H1 (cell line): ENCODE data around the gene ATXN7L3. TPM values are rescaled to one million over a fixed set of nuclear protein-coding genes. Genes with fewer than 3 reads are reported as not detected.

ENCODE experiments used
- BACH1 ChIP-seq: IDR thresholded peaks from 2 replicates; pipeline ENCODE4 v1.6.1; 2012; ENCODE audit warnings: low read length, improper control_type of control experiment
- CBX5 ChIP-seq: fragments of 300-800, 300-1000 bp; sonication (generic); IDR thresholded peaks from 2 replicates; pipeline ENCODE4 v1.7.1; 2016; ENCODE audit warnings: antibody characterized with exemption, low read length, low read depth
- CHD1 ChIP-seq: IDR thresholded peaks from 2 replicates; pipeline ENCODE4 v1.6.1; 2012; ENCODE audit warnings: low read depth, low read length, improper control_type of control experiment
- GABPA ChIP-seq: IDR thresholded peaks from 2 replicates; pipeline ENCODE4 v1.6.1; 2011; ENCODE audit warnings: mild to moderate bottlenecking, low read length, moderate library complexity, borderline replicate concordance; ENCODE audit not compliant: insufficient read depth
- HDAC2 ChIP-seq, 2 experiments: fragments of 300-600 bp in 1 of 2; sonication (generic) in 1 of 2; IDR thresholded peaks; 2 replicates each; pipeline ENCODE4 v1.6.1; 2011 to 2012; ENCODE audit warnings: low read depth in 2 of 2, low read length in 2 of 2, mild to moderate bottlenecking in 2 of 2, moderate library complexity in 2 of 2, borderline replicate concordance in 1 of 2, inconsistent platforms in 1 of 2
- HDAC6 ChIP-seq: IDR thresholded peaks from one replicate; pipeline ENCODE4 v1.7.1; 2012; ENCODE audit warnings: low read depth, mild to moderate bottlenecking, inconsistent platforms, low read length, moderate library complexity
- KDM4A ChIP-seq: IDR thresholded peaks from one replicate; pipeline ENCODE4 v1.7.1; 2012; ENCODE audit warnings: low read depth, mild to moderate bottlenecking, moderate library complexity, low read length, inconsistent platforms; ENCODE audit not compliant: severe bottlenecking
- MAFK ChIP-seq: IDR thresholded peaks from 2 replicates; pipeline ENCODE4 v1.6.1; 2012; ENCODE audit warnings: low read depth, mild to moderate bottlenecking, improper control_type of control experiment, low read length
- POLR2A ChIP-seq, 2 experiments: IDR thresholded peaks; 1 replicate in 1 of 2; 2 replicates in 1 of 2; pipeline ENCODE4 v1.6.1; 2011; ENCODE audit warnings: low read depth in 2 of 2, low read length in 2 of 2, mild to moderate bottlenecking in 2 of 2; ENCODE audit errors: control extremely low read depth in 1 of 2
- POU5F1 ChIP-seq: IDR thresholded peaks from 2 replicates; pipeline ENCODE4 v1.6.1; 2011; ENCODE audit warnings: low read depth, mild to moderate bottlenecking, low read length, moderate library complexity
- SIRT6 ChIP-seq: IDR thresholded peaks from one replicate; pipeline ENCODE4 v1.7.1; 2012; ENCODE audit warnings: low read length, inconsistent platforms
- SUZ12 ChIP-seq: fragments of 200-600 bp; sonication (generic); IDR thresholded peaks from 2 replicates; pipeline ENCODE4 v1.6.1; 2012; ENCODE audit warnings: mild to moderate bottlenecking, inconsistent platforms, low read length, moderate library complexity, mixed read lengths
- TAF1 ChIP-seq: IDR thresholded peaks from 2 replicates; pipeline ENCODE4 v1.6.1; 2011; ENCODE audit warnings: mild to moderate bottlenecking, low read depth, low read length
- YY1 ChIP-seq: IDR thresholded peaks from 2 replicates; pipeline ENCODE4 v1.6.1; 2011; ENCODE audit warnings: low read depth, mild to moderate bottlenecking, low read length
- polyA plus RNA-seq, 7 experiments: library from polyadenylated mRNA; depleted of rRNA in 3 of 7; stranded (reverse) in 5 of 7; unstranded in 2 of 7; fragments of >200 nt in 5 of 7; fragments of 200-250 nt in 2 of 7; gene quantifications; 1 replicate in 5 of 7; 2 replicates in 1 of 7; 4 replicates in 1 of 7; pipeline versions ENCODE4 v1.2.1 to v1.2.3, GENCODE V29; 2011 to 2013; ENCODE audit warnings: missing spikeins in 2 of 7, mixed read lengths in 2 of 7
- total RNA-seq: library from RNA; stranded (reverse); fragmentation: NEBNext Ultra II Directional; extraction: Animal tissue kit (Norgen Biotek cat#: 25700); gene quantifications from 2 replicates; pipeline ENCODE4 v1.2.1, GENCODE V29; 2021
- TF ChIP-seq, protein P1 (sequence below): IDR thresholded peaks from 2 replicates; pipeline ENCODE4 v1.6.1; 2012; ENCODE audit warnings: inconsistent platforms

The ATXN7L3 gene
- total and polyA plus RNA-seq, 2 of the 8 experiments (the other 6 are each of a cell fraction or from before 2014, with no cell fraction given) = 53.7 to 103 TPM

DNA sequence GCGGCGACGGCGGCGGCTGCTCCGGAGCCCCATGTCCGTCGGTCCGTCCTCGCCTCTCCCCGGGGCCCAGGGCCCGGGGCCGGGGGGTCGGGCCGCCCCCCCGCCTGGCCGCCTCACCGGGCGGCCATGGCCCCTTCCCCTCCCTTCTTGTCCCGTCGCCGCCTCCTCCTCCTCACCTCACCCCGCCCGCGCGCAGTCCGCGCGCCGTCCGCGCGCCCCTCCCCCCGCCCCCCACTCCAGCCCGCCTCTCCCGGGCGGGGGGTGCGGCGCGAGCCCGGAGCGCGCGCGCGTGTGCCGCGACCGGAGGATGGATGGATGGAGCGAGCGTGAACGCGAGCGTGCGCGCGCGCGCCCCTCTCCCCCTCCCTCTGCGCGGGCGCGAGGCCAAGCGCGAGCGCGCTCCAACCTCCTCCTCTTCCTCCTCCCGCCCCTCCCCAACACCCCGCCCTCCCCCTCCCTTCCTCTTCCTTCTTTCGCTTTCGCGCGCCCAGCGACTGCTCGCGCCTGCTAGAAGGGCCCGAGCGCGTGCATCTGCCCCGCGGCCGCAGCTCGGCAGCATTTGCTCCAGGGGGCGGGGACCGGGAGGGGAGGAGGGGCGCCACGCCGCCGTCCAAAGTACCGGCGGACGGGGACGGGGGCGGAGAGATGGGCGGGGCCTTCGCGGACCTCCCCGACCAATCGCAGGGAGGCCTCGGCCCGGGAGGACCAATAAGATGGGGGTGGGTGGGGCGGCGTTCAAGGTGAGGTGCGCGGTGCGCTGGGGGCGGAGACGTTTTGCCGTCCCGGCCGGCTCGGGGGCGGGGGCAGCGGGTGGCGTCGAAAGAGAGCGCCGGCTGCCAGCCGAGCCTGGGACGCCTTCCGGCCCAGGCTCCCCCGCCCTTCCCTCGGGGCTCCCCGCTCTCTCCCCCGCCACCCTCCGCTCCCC lies at the start of gene ATXN7L3 (continued):
- TF ChIP-seq TAF1 (0 out of 2 replicates have a peak, but pooled peaks have one; percentile 54), BACH1 (no peak), SUZ12 (no peak), POU5F1 (no peak), MAFK (no peak), HDAC2 (IDR thresholded peaks at IDR 0.05; ENCODE audit: borderline replicate concordance in 1 of 2, low read depth in 2 of 2, low read length in 2 of 2) (no peak), CHD1 (no peak), YY1 (no peak), POLR2A (IDR thresholded peaks at IDR 0.05; ENCODE audit: control extremely low read depth in 1 of 2, low read depth in 2 of 2, low read length in 2 of 2) (peak; percentile 25 to 46; a peak in 2 of 3 replicates), GABPA (no peak), CBX5 (no peak), KDM4A (no peak), HDAC6 (no peak), SIRT6 (no peak)
- TF ChIP-seq, protein P1, sequence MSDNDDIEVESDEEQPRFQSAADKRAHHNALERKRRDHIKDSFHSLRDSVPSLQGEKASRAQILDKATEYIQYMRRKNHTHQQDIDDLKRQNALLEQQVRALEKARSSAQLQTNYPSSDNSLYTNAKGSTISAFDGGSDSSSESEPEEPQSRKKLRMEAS = peak; percentile 20; the same call in 1 of the 2 replicates
